Esophagus squamous epithelium (tissue), 4 donors: Measurements from ENCODE around the gene TRAPPC1.

Source experiments
- CTCF ChIP-seq, 6 experiments: fragments of 450-650 bp in 4 of 6; fragments of 200-600 bp in 2 of 6; sonication (generic) in 2 of 6; IDR thresholded peaks; one replicate each; pipeline ENCODE4 v1.5.1; 2016 to 2019; ENCODE audit warnings: antibody characterized with exemption in 6 of 6, mild to moderate bottlenecking in 4 of 6, moderate library complexity in 4 of 6
- POLR2A ChIP-seq, 4 donors: fragments of 450-650 bp; IDR thresholded peaks; one replicate each; pipeline ENCODE4 v1.6.1; 2017; ENCODE audit warnings: antibody characterized with exemption in 4 of 4, mild to moderate bottlenecking in 4 of 4, moderate library complexity in 3 of 4

- TF ChIP-seq CTCF (IDR thresholded peaks at IDR 0.05): no peak
- TF ChIP-seq POLR2A (IDR thresholded peaks at IDR 0.05): no peak
Observed at GRCh38 chr17:7881276-7882054, 50.3 kb downstream of the TRAPPC1 start.
